GM06990 (cell line): ENCODE data around the gene APRT.

ENCODE experiments used
- DNase-seq: peaks from one replicate; pipeline ENCODE4 v3.0.0-alpha.2; 2011; ENCODE audit not compliant: insufficient read length; ENCODE audit errors: extremely low read depth
- H3K27me3 ChIP-seq: replicated peaks from 2 replicates; pipeline ENCODE4 v1.6.0; 2011; ENCODE audit warnings: low read length; ENCODE audit not compliant: control insufficient read depth, insufficient read depth
- H3K36me3 ChIP-seq: 2 replicates; pipeline ENCODE4 v1.5.1; 2011; ENCODE audit warnings: low read length; ENCODE audit not compliant: control insufficient read depth, insufficient read depth
- H3K4me3 ChIP-seq: replicated peaks from 2 replicates; pipeline ENCODE4 v1.5.1; 2011; ENCODE audit warnings: low read depth, mild to moderate bottlenecking, control low read depth, low read length
- TF ChIP-seq, protein P1 (sequence below): IDR thresholded peaks from 2 replicates; pipeline ENCODE4 v1.5.1; 2011; ENCODE audit warnings: low read length, control low read depth, mild to moderate bottlenecking, inconsistent platforms; ENCODE audit not compliant: insufficient read depth, poor library complexity, severe bottlenecking

The APRT gene

DNA sequence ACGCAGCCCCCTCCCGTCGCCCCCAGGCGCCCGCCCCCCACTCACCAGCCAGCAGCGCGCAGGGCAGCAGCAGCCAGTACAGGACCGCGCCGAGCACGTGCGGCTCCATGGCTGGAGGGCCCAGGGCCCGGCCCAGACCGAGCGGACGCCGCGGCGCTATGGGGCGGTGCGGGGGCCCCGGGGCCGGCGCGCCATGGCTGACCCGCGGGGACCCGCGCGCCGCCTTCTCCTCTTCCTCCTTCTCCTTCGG, 26.9 kb downstream of the APRT start:
- Histone ChIP-seq H3K27me3 (no peaks in the 10 kb centered on the region), H3K4me3 (peak overlapping the region; percentile 72), H3K36me3 (no peaks in the 10 kb centered on the region; the same call in 1 of the 2 replicates)
- no peak for DNase-seq
- TF ChIP-seq, protein P1, sequence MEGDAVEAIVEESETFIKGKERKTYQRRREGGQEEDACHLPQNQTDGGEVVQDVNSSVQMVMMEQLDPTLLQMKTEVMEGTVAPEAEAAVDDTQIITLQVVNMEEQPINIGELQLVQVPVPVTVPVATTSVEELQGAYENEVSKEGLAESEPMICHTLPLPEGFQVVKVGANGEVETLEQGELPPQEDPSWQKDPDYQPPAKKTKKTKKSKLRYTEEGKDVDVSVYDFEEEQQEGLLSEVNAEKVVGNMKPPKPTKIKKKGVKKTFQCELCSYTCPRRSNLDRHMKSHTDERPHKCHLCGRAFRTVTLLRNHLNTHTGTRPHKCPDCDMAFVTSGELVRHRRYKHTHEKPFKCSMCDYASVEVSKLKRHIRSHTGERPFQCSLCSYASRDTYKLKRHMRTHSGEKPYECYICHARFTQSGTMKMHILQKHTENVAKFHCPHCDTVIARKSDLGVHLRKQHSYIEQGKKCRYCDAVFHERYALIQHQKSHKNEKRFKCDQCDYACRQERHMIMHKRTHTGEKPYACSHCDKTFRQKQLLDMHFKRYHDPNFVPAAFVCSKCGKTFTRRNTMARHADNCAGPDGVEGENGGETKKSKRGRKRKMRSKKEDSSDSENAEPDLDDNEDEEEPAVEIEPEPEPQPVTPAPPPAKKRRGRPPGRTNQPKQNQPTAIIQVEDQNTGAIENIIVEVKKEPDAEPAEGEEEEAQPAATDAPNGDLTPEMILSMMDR, result no peak

DNA sequence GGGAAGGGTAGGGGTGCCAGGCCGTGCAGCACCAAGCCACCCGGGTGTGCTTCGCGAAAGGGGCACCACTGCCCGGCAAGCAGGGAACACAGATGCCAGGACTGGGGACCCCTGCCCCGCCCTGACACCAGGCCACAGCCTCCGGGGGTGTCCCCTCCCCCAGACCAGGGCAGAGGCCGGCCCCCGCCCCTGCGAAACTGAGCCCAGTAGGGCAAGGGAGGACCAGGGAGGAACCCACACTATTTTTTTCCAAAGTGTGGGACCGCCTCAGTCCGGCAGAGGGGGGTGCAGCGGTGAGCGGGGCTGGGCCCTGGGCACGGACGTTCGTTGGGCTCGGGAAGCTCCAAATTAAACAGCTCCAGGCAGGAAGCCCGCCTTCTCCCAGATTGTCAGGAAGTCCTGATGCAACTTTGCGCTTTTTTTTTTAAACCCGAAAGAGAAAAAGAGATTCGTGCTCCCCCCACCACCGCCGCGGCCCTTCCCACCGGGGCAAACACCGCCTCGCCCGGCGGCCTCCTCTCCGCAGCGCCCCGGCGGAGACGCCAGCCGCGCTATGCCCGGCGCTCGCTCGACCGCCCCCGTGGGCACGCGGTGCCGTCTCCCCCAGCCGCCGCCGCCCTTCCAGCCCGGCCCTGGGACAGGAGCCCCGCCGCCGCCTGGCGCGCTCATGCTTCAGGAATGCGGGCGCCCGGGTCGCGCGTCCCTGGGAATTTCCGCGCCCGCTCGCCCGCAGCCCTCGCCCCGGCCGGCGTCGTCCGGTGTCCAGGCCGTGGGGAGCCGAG, 27.5 kb downstream of the APRT start:
- TF ChIP-seq, protein P1, result peak; percentile 61
- Histone ChIP-seq H3K36me3 (no peaks in the 10 kb centered on the region; the same call in 1 of the 2 replicates), H3K4me3 (peak overlapping the region; percentile 72), H3K27me3 (no peaks in the 10 kb centered on the region)
- peak; percentile 63 for DNase-seq

DNA sequence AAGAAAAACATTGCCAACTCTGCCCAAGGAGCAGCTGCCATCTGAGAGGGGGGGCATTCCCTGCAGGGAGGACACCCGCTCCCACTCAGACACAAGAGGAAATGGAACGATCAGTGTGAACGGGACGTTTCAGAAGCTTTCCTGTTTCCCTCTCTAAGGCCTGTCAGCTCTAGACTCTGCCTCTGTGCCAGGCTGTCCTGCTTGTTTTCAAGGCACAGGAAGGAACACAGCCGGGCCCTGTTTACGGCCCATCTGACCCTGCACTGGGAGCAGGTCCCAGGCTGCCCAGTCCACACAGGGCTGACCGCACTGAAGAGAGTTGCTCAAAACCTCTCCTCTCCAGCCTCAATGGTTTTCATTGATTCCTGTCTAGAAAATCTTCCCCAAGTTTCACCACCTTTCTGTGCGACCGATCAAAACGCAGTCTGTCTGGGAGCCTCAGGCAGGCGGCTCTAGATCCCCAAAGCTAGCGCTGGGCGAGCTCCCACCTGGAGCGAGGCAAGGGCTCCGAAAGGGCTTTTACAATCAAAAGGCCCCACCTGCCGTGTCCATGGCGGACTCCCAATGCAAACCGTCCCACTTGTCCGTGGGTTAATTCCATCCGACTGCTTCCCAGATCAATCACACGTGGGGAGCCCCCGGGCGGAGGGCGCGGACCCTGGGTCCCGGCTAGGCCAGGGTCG, 28.2 kb downstream of the APRT start:
- Histone ChIP-seq H3K4me3 (peak overlapping the region; percentile 72), H3K36me3 (no peaks in the 10 kb centered on the region; the same call in 1 of the 2 replicates), H3K27me3 (no peaks in the 10 kb centered on the region)
- TF ChIP-seq, protein P1, result no peak
- no peak for DNase-seq

DNA sequence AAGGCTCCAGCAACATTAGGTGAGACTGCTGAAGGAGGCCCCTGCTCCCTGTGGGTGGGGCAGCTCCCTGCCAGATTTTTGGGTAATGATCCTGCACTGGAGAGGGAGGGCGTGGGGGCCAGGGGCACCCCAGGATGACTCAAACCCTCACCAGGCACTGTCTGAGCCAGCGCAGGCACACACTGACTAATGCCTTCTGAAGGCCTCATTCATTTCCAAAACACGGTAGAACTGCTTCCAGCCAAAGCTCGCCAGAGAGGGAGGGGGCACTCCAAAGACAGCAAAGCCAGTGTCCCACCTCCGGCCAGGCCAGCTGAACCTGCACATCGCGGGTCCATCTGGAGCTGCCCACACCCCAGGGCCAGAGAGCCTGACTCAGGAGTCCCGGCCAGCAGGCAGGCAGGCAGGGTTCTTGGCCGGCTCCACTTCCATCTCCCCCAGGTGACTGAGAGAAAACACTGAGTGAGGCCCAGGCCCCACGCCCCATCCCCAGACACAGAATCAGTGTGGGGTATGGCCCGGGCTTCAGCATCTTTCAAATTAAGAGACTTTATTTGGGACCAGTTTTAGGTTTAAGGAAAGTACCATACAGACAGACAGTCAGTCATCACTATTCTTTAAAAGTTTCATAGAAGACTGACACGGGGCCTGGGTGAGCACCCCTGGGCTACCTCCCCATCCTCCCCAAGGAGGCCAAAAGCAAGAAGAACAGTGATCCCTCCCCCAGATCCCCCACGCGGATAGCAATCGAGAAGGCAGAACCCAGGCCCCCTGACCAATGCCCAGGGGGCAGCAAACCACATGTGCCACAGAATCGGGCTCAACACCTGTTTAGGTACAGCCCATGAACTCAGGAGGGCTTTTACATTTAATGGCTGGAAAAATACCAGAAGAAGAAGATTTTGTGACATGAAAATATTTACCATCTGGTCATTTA, 29.0 kb downstream of the APRT start:
- H3K4me3 ChIP-seq, result peak overlapping the region; percentile 72
- no peaks in the 10 kb centered on the region for H3K27me3 ChIP-seq
- TF ChIP-seq, protein P1, result no peak
- DNase-seq, result peak; percentile 62
- H3K36me3 ChIP-seq, result no peaks in the 10 kb centered on the region; the same call in none of the 2 replicates

DNA sequence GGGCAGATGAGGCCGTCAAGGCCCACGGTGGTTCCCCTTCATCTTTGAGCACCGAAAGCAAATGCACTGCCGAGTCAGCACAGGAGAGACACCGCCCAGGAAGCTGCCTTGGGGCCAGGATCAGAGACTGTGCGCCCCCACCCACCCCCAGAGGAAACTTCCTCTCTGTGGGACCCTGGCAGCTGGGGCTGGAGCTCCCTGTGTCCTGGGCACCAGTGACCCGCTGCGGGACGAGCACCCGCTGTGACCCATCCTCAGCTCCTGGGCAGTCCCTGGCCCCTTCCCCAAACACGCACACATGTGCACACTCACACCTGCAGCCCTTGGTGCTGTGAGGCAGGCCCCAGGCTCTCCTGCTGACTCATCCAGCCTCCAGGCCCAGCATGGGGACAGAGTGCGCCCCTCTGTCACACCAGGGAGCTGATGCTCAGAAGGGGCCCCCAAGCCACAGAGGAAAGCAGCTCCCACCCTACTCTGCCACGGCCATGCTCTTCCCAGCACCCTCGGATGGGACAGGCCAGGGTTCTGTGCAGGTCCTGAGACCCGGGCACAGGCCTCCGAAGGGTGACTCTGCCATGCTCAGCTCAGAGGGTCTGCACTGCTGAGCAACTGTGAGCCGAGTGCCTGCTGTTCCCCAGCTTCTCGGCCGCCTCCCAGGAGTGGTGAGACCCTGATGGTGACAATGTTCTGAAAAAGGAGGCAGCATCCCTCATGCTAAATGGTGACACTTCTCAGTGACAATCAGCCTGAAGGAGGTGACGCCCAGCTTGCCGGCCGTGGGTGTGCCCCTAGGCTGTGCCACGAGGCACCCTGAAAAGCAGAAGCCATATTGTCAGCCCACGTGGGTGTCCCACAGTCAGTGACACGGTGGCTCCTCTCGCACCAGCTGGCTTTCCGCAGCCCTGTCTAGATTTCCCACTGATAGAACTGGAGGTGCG, 30.3 kb downstream of the APRT start:
- Histone ChIP-seq H3K36me3 (peaks cover 3% of the 10 kb centered on the region), H3K4me3 (peak overlapping the region; percentile 72), H3K27me3 (no peaks in the 10 kb centered on the region)
- peak; percentile 76 for DNase-seq
- TF ChIP-seq, protein P1, result no peak
